Hepatocyte (in vitro differentiated cells): Measurements from ENCODE around the gene MTAP.

ENCODE experiments used
- EZH2 ChIP-seq: fragments of 200-600 bp; sonication (generic); IDR thresholded peaks from 2 replicates; pipeline ENCODE4 v1.6.1; 2016; ENCODE audit warnings: antibody characterized with exemption, mild to moderate bottlenecking, borderline replicate concordance
- EZH2phosphoT487 ChIP-seq: fragments of 200-600 bp; sonication (generic); IDR thresholded peaks from one replicate; pipeline ENCODE4 v1.6.1; 2018; ENCODE audit warnings: antibody characterized with exemption, mild to moderate bottlenecking, low read depth, moderate library complexity; ENCODE audit not compliant: unreplicated experiment, severe bottlenecking
- TF ChIP-seq, protein P1 (sequence below): fragments of 200-600 bp; sonication (generic); IDR thresholded peaks from 2 replicates; pipeline ENCODE4 v1.5.1; 2016; ENCODE audit warnings: antibody characterized with exemption, mild to moderate bottlenecking; ENCODE audit not compliant: poor library complexity

DNA sequence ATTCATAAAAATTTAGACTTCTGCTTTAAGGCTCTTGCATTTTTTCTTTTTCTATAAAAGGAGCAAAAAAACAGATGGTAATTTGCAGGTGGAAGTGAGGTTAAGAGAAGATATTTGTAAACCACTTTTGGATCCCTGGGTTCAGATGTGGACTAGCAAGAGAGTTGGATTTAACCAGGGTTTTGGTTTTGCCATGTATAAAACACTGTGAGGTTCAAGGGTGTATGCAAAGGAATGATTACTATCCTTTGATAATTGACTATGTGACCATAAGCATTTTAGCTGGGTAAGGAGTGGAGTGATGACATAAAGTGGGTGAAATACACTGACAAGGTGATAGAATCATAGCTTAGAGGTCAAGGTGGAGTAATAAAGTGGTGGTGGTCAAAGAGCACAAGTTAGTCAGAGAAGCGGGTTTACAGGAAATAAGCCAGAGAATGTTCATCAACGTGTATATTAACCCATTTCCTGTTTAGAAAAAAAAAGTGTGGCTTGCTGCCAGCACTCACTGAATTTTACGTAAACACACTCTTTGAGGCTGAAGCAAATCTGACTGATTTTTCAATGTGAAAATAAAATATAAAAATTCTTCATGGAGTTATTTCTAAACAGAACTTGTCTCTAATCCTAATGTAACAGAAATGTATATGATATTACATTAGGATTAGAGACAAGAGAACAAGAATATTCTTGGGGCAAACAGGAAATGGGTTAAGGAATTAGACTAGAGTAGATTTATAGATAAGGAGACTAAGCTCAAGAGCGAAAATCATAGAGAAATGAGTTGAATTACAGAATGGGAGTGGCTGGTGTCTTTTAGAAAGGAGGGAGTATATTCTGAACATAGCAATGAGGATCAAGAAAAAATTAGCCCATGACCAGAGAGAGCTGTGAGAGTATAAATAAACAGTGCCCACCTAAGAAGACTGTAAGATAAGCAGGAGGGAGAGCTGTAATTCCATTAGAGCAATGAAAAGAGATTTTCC lies 117.2 kb downstream of the MTAP start:
- TF ChIP-seq, protein P1, sequence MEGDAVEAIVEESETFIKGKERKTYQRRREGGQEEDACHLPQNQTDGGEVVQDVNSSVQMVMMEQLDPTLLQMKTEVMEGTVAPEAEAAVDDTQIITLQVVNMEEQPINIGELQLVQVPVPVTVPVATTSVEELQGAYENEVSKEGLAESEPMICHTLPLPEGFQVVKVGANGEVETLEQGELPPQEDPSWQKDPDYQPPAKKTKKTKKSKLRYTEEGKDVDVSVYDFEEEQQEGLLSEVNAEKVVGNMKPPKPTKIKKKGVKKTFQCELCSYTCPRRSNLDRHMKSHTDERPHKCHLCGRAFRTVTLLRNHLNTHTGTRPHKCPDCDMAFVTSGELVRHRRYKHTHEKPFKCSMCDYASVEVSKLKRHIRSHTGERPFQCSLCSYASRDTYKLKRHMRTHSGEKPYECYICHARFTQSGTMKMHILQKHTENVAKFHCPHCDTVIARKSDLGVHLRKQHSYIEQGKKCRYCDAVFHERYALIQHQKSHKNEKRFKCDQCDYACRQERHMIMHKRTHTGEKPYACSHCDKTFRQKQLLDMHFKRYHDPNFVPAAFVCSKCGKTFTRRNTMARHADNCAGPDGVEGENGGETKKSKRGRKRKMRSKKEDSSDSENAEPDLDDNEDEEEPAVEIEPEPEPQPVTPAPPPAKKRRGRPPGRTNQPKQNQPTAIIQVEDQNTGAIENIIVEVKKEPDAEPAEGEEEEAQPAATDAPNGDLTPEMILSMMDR = no peak
- TF ChIP-seq EZH2 = no peak
- TF ChIP-seq EZH2phosphoT487 = no peak
